KMS-11 (cell line): Measurements from ENCODE around the gene MAPK4.
A peak's percentile ranks its signal among the peaks of the same experiment; 100 is the strongest.
"Not testable (repeated sequence)": the region's sequence is repeated elsewhere in the genome, so short reads cannot be mapped to it uniquely, and the experiment has no call there.

Experiments used
- H2AFZ ChIP-seq: fragments of 200-600 bp; sonication (generic); 2 replicates; pipeline ENCODE4 v1.6.1; 2016; ENCODE audit warnings: antibody characterized with exemption, mixed run types, low read depth
- H3K27ac ChIP-seq: fragments of 200-600 bp; sonication (generic); 2 replicates; pipeline ENCODE4 v1.6.1; 2016; ENCODE audit warnings: mild to moderate bottlenecking, mixed run types
- H3K27me3 ChIP-seq: fragments of 200-600 bp; sonication (generic); 2 replicates; pipeline ENCODE4 v1.6.1; 2017; ENCODE audit warnings: mild to moderate bottlenecking, low read depth, mixed run types, moderate library complexity; ENCODE audit not compliant: insufficient read depth
- H3K36me3 ChIP-seq: fragments of 200-600 bp; sonication (generic); 2 replicates; pipeline ENCODE4 v1.6.1; 2017; ENCODE audit warnings: mild to moderate bottlenecking, mixed run types; ENCODE audit not compliant: insufficient read depth
- H3K4me1 ChIP-seq: fragments of 200-600 bp; sonication (generic); 2 replicates; pipeline ENCODE4 v1.6.1; 2016; ENCODE audit warnings: mild to moderate bottlenecking, low read depth, mixed run types; ENCODE audit not compliant: poor library complexity, severe bottlenecking
- H3K4me2 ChIP-seq: fragments of 200-600 bp; sonication (generic); 2 replicates; pipeline ENCODE4 v1.7.0; 2016; ENCODE audit warnings: mild to moderate bottlenecking, mixed run types
- H3K4me3 ChIP-seq: fragments of 200-600 bp; sonication (generic); IDR thresholded peaks from 2 replicates; pipeline ENCODE4 v1.6.1; 2017; ENCODE audit warnings: low read depth, low read length, mixed read lengths; ENCODE audit not compliant: insufficient read depth
- H3K79me2 ChIP-seq: fragments of 200-600 bp; sonication (generic); 2 replicates; pipeline ENCODE4 v1.6.1; 2016; ENCODE audit warnings: low read depth, mixed run types; ENCODE audit not compliant: insufficient read depth
- H3K9ac ChIP-seq: fragments of 200-600 bp; sonication (generic); 2 replicates; pipeline ENCODE4 v1.6.1; 2016; ENCODE audit warnings: mild to moderate bottlenecking, mixed run types
- H4K20me1 ChIP-seq: fragments of 200-600 bp; sonication (generic); 2 replicates; pipeline ENCODE4 v1.6.1; 2016; ENCODE audit warnings: mild to moderate bottlenecking, mixed run types; ENCODE audit not compliant: insufficient read depth
- TF ChIP-seq, protein P1 (sequence below): fragments of 200-600 bp; sonication (generic); conservative IDR thresholded peaks from 2 replicates; pipeline ENCODE4 v1.6.1; 2017; ENCODE audit warnings: low read depth, mild to moderate bottlenecking, antibody characterized with exemption, low read length, moderate library complexity, mixed read lengths

The MAPK4 gene

DNA sequence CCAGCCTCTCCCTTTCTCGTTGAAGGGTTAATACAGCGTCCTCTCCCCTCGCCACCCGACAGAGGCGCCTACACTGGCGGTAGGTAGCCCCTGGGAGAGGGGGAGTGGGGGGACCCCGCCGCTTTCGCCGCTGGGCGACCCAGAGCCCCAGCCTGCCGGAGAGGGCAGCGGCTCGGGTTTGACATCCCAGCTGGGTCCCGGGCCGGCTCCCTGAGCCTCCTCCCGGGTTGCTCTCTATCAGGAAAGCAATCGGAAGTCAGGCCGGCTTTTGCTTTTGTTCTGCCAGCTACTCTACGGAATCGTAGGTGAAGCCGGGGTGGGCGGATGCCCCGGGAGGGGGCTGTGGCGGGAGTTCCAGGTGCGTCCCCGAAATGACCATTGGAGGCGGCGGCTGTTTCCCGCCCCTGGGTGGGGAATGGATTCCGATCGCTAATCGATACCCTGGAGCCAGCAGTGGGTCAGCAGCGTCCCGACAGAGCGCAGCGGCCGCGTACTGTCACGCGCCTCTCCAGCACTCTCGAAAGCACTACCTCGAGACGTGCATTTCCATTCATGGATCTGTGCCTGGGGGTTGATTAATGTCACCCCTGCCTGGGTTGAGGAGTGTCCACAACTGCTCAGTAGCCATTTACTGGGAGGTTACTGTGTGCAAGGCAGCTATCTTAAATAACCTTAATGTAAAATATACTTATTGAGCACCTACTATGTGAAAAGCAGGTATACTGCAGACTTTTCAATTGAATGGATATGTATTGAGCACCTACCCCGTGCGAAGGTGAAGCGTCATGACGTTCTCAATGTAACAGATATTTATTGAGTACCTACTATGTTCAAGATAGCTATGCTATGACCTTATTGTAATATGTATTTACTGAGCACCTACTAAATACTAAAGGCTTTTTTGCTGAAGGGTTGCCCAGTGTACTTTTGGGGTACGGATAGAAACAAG is 1.1 kb downstream of the MAPK4 start:
- Histone ChIP-seq H3K27me3 (peaks cover 13% of the 10 kb centered on the region), H3K4me1 (peaks cover 5% of the 10 kb centered on the region), H2AFZ (peak overlapping the region; percentile 97), H4K20me1 (no peaks in the 10 kb centered on the region), H3K27ac (no peak overlapping the region), H3K9ac (peak overlapping the region; percentile 43; the same call in 1 of the 2 replicates), H3K79me2 (no peaks in the 10 kb centered on the region), H3K36me3 (no peaks in the 10 kb centered on the region), H3K4me3 (peak overlapping the region; percentile 56), H3K4me2 (peak overlapping the region; percentile 83)
- TF ChIP-seq, protein P1, sequence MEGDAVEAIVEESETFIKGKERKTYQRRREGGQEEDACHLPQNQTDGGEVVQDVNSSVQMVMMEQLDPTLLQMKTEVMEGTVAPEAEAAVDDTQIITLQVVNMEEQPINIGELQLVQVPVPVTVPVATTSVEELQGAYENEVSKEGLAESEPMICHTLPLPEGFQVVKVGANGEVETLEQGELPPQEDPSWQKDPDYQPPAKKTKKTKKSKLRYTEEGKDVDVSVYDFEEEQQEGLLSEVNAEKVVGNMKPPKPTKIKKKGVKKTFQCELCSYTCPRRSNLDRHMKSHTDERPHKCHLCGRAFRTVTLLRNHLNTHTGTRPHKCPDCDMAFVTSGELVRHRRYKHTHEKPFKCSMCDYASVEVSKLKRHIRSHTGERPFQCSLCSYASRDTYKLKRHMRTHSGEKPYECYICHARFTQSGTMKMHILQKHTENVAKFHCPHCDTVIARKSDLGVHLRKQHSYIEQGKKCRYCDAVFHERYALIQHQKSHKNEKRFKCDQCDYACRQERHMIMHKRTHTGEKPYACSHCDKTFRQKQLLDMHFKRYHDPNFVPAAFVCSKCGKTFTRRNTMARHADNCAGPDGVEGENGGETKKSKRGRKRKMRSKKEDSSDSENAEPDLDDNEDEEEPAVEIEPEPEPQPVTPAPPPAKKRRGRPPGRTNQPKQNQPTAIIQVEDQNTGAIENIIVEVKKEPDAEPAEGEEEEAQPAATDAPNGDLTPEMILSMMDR = no peak

DNA sequence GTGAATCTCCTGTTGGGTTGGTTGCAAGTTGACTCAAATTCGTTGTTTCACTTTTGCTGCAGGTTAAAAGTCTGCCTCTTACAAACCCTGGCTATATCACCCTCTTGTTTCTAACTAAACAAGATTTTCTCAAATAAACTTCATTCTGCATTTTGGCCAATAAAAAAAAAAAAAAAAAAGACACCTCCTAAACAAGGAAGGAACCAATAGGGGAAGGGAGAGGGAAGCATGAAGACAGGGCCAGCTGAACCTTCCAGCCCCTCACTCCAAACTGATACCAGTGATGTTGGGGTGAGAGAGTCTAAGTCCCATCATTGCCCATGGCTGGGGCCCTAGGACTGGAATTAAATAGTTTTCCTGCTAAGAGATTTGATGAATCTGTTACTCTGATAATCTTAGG is 2.4 kb downstream of the MAPK4 start:
- H3K27me3 ChIP-seq = peaks cover 13% of the 10 kb centered on the region
- H3K4me1 ChIP-seq, H3K27ac ChIP-seq, H3K9ac ChIP-seq, H3K79me2 ChIP-seq, H3K36me3 ChIP-seq, H2AFZ ChIP-seq, H4K20me1 ChIP-seq, H3K4me3 ChIP-seq, H3K4me2 ChIP-seq: not testable (repeated sequence)

GRCh38 chr18:50562686-50563085 is 2.8 kb downstream of the MAPK4 start:
- Histone ChIP-seq H3K27ac (no peak overlapping the region), H3K36me3 (no peaks in the 10 kb centered on the region), H2AFZ (no peak overlapping the region), H3K4me1 (peaks cover 5% of the 10 kb centered on the region), H3K4me3 (no peak overlapping the region), H4K20me1 (no peaks in the 10 kb centered on the region), H3K79me2 (no peaks in the 10 kb centered on the region), H3K4me2 (no peak overlapping the region), H3K27me3 (peaks cover 13% of the 10 kb centered on the region), H3K9ac (no peak overlapping the region)
- TF ChIP-seq, protein P1 = no peak

GRCh38 chr18:50563376-50563775 is 3.5 kb downstream of the MAPK4 start:
- TF ChIP-seq, protein P1 = no peak
- H2AFZ ChIP-seq = no peak overlapping the region
- H3K4me2 ChIP-seq = no peak overlapping the region
- H4K20me1 ChIP-seq = no peaks in the 10 kb centered on the region
- H3K9ac ChIP-seq = no peak overlapping the region
- no peak overlapping the region for H3K4me3 ChIP-seq
- H3K27ac ChIP-seq = no peak overlapping the region
- H3K36me3 ChIP-seq = no peaks in the 10 kb centered on the region
- no peaks in the 10 kb centered on the region for H3K79me2 ChIP-seq
- H3K27me3 ChIP-seq = peaks cover 13% of the 10 kb centered on the region
- H3K4me1 ChIP-seq = peaks cover 5% of the 10 kb centered on the region

GRCh38 chr18:50569930-50570329 is 10.0 kb downstream of the MAPK4 start:
- no peak overlapping the region for H3K9ac ChIP-seq
- H3K27me3 ChIP-seq = no peaks in the 10 kb centered on the region
- TF ChIP-seq, protein P1 = no peak
- H3K36me3 ChIP-seq = no peaks in the 10 kb centered on the region
- no peak overlapping the region for H2AFZ ChIP-seq
- no peaks in the 10 kb centered on the region for H3K79me2 ChIP-seq
- no peaks in the 10 kb centered on the region for H4K20me1 ChIP-seq
- H3K4me2 ChIP-seq = no peak overlapping the region
- no peak overlapping the region for H3K27ac ChIP-seq
- H3K4me1 ChIP-seq = no peaks in the 10 kb centered on the region
- no peak overlapping the region for H3K4me3 ChIP-seq
